K562 (cell line): Measurements from ENCODE around the gene FRYL. TPM values are rescaled to one million over a fixed set of nuclear protein-coding genes. Genes with fewer than 3 reads are reported as not detected.

Experiments used
- ATF6 ChIP-seq: sonication (generic); formaldehyde crosslinking; IDR thresholded peaks from 2 replicates; pipeline ENCODE4 v1.4.0; 2020; ENCODE audit warnings: mild to moderate bottlenecking, missing genetic modification reagents
- ILK ChIP-seq: fragments of 450-650 bp; IDR thresholded peaks from 2 replicates; pipeline ENCODE4 v1.6.1; 2016; ENCODE audit warnings: missing genetic modification characterization, low read depth, mild to moderate bottlenecking, missing compliant biosample characterization, moderate library complexity, borderline replicate concordance
- KLF1 ChIP-seq: fragments of 450-650 bp; IDR thresholded peaks from 2 replicates; pipeline ENCODE4 v1.6.1; 2016; ENCODE audit warnings: missing genetic modification characterization, missing compliant biosample characterization
- PREB ChIP-seq: sonication (generic); formaldehyde crosslinking; IDR thresholded peaks from 2 replicates; pipeline ENCODE4 v1.8.1; 2023; ENCODE audit warnings: mild to moderate bottlenecking, missing genetic modification reagents
- ZMIZ1 ChIP-seq, 2 experiments: fragments of 150-350 bp in 1 of 2; IDR thresholded peaks; 2 replicates each; pipeline ENCODE4 v1.6.1; 2012 to 2016; ENCODE audit warnings: low read depth in 2 of 2, low read length in 2 of 2, mild to moderate bottlenecking in 1 of 2, moderate library complexity in 1 of 2
- ZNF395 ChIP-seq: fragments of 200-800 bp; sonication (Bioruptor generic); IDR thresholded peaks from 2 replicates; pipeline ENCODE4 v1.6.1; 2017; ENCODE audit warnings: missing genetic modification characterization, missing compliant biosample characterization
- polyA plus RNA-seq, 8 experiments: library from polyadenylated mRNA; depleted of rRNA in 4 of 8; stranded (reverse) in 5 of 8; unstranded in 3 of 8; fragments of >200 nt; fragmentation: Nextera tagmentation in 2 of 8; fragmentation: Illumina TruSeq in 1 of 8; extraction: Ambion mirVana in 2 of 8; extraction: Trizol in 1 of 8; gene quantifications; 2 replicates each; pipeline versions ENCODE4 v1.2.1 to v1.2.3, GENCODE V29; 2011 to 2014; ENCODE audit warnings: inconsistent platforms in 1 of 8, missing spikeins in 1 of 8
- total RNA-seq, 7 experiments: library from RNA; depleted of rRNA in 6 of 7; stranded (reverse); fragments of >200 nt in 6 of 7; fragmentation: Illumina TruSeq in 2 of 7; extraction: Trizol in 2 of 7; gene quantifications; 2 replicates each; pipeline versions ENCODE4 v1.2.1 to v1.2.3, GENCODE V29; 2011 to 2021; ENCODE audit warnings: low replicate concordance in 1 of 7
- TF ChIP-seq, protein P1 (sequence below): sonication (generic); IDR thresholded peaks from 2 replicates; pipeline ENCODE4 v1.6.1; 2016
- TF ChIP-seq, protein P2 (sequence below): fragments of 250-450 bp; sonication (Bioruptor Pico); IDR thresholded peaks from 2 replicates; pipeline ENCODE4 v1.5.0; 2022; ENCODE audit warnings: mild to moderate bottlenecking
- TF ChIP-seq, protein P3 (sequence below): fragments of 250-450 bp; sonication (Bioruptor Pico); IDR thresholded peaks from 2 replicates; pipeline ENCODE4 v1.8.0; 2021; ENCODE audit warnings: moderate library complexity, mild to moderate bottlenecking, inconsistent platforms

The FRYL gene
- total and polyA plus RNA-seq, 9 of the 15 experiments (the other 6 are each of a cell fraction or from before 2014, with no cell fraction given), result 7.2 to 34.9 (median 15.9) TPM

DNA sequence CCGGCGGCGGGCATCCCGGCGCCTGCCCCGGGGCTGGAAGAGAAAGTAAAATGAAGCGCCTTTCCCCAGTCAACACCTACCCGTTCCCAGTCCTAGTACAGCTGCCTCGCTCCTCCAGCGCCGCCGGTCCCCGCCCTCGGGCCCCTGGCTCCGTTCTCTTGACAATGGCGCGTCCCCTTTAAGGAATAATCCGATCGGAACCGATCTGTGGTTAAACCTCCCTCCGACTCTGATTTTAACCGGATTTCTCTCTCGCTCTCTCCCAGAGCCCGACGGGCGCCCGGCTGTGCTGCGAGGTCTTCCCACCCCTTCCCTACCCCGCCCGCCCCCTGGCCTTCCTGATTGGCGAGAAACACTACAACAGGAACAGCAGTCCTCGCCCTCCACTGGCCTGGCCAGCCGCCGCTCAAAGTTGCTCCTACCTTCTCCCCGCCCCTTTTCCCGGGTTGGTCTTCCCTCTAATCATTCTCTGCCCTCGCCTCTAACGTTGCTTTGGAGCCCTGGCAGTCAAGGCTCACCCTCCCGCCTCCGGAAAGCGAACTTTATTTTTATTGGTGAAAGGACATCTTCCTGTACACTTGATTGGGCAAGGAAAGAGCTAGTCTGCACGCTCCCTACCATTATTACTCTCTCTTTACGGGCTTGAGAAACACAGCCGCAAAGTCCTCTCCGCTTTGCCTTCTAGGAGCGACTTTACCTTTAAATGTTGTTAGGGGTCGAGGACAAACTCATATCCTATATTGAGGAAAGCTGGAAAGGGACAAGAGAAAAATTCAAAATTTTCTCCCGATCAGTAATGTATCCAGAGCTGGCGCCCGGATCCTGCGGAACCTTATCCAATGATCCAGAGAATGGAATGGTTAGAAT is at the start of gene FRYL (continued):
- 0 out of 2 replicates have a peak, but pooled peaks have one; percentile 19 for TF ChIP-seq ZNF395 (CRISPR knock-in tag)
- TF ChIP-seq, protein P1, sequence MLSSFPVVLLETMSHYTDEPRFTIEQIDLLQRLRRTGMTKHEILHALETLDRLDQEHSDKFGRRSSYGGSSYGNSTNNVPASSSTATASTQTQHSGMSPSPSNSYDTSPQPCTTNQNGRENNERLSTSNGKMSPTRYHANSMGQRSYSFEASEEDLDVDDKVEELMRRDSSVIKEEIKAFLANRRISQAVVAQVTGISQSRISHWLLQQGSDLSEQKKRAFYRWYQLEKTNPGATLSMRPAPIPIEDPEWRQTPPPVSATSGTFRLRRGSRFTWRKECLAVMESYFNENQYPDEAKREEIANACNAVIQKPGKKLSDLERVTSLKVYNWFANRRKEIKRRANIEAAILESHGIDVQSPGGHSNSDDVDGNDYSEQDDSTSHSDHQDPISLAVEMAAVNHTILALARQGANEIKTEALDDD, result no peak
- TF ChIP-seq ZMIZ1 (IDR thresholded peaks at IDR 0.05; ENCODE audit: low read depth in 2 of 2, low read length in 2 of 2), result no peak
- no peak for TF ChIP-seq KLF1 (tag)
- TF ChIP-seq, protein P2, sequence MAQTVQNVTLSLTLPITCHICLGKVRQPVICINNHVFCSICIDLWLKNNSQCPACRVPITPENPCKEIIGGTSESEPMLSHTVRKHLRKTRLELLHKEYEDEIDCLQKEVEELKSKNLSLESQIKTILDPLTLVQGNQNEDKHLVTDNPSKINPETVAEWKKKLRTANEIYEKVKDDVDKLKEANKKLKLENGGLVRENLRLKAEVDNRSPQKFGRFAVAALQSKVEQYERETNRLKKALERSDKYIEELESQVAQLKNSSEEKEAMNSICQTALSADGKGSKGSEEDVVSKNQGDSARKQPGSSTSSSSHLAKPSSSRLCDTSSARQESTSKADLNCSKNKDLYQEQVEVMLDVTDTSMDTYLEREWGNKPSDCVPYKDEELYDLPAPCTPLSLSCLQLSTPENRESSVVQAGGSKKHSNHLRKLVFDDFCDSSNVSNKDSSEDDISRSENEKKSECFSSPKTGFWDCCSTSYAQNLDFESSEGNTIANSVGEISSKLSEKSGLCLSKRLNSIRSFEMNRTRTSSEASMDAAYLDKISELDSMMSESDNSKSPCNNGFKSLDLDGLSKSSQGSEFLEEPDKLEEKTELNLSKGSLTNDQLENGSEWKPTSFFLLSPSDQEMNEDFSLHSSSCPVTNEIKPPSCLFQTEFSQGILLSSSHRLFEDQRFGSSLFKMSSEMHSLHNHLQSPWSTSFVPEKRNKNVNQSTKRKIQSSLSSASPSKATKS (CRISPR knock-in tag), result no peak
- no peak for TF ChIP-seq ILK
- no peak for TF ChIP-seq PREB (CRISPR knock-in tag)
- no peak for TF ChIP-seq ATF6 (CRISPR knock-in tag)
- TF ChIP-seq, protein P3, sequence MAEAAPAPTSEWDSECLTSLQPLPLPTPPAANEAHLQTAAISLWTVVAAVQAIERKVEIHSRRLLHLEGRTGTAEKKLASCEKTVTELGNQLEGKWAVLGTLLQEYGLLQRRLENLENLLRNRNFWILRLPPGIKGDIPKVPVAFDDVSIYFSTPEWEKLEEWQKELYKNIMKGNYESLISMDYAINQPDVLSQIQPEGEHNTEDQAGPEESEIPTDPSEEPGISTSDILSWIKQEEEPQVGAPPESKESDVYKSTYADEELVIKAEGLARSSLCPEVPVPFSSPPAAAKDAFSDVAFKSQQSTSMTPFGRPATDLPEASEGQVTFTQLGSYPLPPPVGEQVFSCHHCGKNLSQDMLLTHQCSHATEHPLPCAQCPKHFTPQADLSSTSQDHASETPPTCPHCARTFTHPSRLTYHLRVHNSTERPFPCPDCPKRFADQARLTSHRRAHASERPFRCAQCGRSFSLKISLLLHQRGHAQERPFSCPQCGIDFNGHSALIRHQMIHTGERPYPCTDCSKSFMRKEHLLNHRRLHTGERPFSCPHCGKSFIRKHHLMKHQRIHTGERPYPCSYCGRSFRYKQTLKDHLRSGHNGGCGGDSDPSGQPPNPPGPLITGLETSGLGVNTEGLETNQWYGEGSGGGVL (CRISPR knock-in tag), result no peak
